Stimulated activated CD8-positive, alpha-beta memory T cell treated with anti-CD3 and anti-CD28 coated beads, Interleukin-15, amount 100 ng/mL, for 4 hours (primary cell): ENCODE data around the gene CARNS1.
"Not testable (repeated sequence)": the region's sequence is repeated elsewhere in the genome, so short reads cannot be mapped to it uniquely, and the experiment has no call there.

Experiments used
- DNase-seq, 2 donors: peaks; one replicate each; pipeline ENCODE4 v3.0.0-alpha.2; 2020; ENCODE audit warnings: low read depth in 2 of 2

The CARNS1 gene

DNA sequence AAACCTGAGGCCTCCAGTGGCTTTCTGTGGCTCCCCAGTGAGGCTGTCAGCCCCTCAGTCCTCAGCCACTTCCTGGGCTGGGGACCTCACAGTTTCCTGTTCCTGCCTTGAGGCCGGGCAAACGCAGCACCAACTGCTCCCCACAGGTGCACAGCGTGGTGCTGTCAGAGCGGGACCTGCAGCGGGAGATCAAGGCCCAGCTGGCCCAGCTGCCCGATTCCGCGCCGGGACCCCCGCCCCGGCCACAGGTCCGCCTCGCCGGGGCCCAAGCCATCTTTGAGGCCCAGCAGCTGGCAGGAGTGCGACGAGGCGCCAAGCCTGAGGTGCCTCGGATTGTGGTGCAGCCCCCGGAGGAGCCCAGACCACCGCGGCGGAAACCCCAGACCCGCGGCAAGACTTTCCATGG lies 6.2 kb upstream of the CARNS1 start:
- DNase-seq, result no peak

DNA sequence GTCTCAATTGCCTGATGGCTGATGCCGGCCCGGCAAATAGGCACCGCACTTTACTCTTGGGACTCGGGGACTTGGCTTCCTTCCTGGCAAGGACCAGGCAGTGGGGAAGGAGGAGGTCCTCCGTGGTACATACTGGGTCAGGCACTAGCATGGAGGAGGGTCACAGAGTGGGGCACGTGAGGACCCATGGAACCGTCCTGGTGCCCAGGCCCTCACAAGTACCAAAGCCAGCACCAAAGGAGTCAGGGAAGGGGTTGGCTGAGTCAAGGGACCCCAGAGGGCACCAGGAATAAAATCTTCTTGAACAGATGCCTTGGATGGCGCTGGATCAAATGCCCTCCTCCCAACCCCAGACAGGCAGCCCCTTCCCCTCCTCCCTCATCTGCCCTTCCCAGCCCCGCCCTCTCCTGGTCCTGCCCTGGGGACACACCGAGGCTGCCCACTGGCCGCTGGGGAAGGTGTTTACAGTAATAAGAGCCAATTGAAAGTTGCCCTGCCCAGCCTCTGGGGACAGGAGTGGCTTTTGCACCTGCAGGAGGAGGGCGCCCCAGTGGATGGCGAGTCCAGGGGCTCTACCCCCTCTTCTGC lies 5.6 kb upstream of the CARNS1 start:
- no peak for DNase-seq

DNA sequence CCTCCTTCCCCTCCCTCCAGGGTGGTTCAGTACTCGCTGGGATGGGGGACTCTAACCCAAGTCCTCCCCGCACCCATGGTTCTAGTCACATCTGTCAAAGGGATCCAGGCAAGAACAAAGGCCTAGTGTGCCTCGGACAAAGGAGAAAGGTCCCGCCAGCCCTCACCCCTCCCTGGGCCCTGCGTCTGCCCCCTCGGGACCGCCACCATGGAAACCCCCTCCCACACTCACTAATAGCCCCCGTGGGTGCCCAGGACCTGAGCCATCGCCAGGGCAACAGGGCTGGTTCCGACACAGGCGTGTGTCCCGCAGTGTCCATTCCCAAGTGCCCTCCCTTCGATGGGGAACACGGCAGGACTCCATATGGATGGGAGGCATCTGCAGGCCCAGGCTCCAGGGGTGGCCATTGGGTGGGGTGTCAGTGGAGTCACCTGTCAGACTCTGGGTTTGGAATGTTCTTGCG lies 5.1 kb upstream of the CARNS1 start:
- no peak for DNase-seq

DNA sequence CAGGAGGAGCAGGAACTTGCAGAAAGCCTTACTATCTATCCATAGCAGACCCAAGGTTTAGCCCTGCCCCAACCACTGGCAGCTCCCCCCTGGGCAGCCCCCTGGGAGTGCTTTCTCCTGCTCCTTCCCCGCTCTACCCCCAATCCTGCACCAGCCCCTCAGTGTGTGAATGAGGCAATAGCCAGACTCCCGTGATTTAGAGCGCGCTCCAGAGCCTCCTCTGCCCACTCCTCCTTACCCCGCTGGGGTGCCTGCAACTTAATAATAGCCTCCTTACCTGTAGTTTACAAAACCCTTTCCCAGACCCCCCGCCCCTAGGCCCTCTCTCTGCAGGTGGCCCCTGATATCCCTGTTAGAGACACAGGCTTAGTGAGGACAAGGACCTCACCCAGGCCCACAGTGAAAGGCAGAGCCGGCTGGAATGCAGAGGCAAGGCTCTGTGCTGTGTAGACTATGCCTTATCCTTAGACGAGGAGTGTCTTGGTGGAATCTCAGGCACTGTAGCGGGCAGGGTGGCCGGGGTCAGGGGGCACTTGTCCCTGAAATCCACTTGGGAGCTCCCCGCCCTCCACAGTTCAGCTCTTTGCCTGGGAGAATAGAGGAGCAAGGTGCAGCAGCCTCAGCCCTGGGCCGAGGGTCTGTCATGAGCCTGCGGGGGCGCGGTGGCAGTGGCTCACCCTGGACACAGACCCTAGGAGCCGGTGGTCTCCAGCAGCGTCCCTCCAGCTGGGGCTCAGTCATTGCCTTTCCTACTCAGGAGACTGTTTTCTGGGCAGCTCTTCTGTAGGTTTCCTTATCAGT lies 4.3 kb upstream of the CARNS1 start:
- DNase-seq, result no peak

DNA sequence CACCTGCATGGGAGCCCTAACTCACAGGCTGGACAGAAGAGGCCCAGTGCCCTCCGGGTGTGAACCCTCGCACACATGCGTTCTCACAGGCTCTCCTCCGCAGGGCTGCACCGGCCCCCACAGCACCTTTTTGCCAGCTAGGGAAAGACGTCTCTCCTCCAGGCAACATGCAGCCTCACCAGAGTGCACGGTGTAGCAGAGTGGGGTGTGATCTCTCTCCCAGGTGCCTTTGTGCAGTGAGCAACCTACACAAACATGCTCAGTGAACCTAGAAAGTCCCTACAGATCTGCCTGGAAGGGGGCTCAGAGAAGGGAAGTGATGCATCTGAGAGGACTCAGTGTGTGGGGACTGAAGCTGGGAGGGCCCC lies 3.7 kb upstream of the CARNS1 start:
- no peak for DNase-seq

DNA sequence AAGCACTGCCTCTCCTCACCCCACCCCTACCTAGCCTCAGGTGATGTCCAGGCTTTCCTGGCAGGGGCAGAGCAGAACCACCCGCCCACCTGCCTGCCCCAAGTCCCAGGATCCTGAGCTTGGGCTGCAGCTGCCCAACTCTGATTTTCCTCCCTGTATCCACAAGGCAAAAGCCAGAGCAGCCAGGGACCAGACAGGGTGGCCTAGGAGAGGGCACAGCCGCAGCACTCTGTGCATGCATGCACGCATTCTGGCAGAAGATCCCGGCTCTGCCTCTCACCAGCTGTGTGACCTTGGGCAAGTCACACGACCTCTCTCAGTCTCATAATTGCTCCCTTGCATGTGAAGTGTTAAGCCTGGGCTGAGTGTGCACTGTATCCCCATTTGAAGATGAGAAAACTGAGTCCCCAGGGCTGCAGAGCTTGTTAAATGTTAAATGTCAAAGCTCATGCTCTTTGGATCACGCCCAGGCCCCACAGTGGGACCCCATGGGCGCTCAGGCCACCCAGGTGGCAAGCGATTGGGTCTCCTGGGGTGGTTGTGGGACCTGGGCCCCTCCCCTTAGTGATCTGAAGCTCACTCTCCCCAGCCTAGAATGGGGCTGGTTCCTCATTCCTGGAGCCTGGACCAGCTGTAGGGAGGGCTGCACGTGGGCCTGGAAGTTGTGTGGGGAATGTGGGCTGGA lies 2.8 kb upstream of the CARNS1 start:
- no peak for DNase-seq

DNA sequence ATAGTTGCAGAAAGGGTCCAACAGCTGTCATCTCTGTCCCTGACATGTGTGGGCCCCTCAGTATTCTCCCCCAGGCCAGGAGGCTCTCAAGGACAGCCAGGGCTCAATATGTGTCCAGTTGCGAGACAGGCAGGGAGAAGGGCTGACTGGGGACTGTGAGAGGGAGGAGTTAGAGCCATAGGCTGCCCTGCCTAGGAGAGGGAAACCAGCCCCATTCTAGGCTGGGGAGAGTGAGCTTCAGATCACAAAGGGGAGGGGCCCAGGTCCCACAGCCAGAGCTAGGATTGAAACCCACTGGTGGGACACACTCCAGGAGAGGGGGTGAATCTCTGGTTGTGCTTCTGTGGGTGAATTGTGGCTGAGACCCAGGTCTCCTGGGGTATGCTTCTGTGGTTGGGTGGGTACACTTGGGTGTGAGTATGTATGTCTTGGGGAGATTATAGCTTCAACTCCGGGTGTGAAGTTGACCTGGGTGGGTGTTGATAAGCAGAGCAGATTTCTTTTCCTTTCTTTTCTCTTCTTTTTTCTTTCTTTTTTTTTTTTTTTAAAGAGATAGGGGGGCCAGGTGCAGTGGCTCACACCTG lies 2.1 kb upstream of the CARNS1 start:
- DNase-seq, result no peak

DNA sequence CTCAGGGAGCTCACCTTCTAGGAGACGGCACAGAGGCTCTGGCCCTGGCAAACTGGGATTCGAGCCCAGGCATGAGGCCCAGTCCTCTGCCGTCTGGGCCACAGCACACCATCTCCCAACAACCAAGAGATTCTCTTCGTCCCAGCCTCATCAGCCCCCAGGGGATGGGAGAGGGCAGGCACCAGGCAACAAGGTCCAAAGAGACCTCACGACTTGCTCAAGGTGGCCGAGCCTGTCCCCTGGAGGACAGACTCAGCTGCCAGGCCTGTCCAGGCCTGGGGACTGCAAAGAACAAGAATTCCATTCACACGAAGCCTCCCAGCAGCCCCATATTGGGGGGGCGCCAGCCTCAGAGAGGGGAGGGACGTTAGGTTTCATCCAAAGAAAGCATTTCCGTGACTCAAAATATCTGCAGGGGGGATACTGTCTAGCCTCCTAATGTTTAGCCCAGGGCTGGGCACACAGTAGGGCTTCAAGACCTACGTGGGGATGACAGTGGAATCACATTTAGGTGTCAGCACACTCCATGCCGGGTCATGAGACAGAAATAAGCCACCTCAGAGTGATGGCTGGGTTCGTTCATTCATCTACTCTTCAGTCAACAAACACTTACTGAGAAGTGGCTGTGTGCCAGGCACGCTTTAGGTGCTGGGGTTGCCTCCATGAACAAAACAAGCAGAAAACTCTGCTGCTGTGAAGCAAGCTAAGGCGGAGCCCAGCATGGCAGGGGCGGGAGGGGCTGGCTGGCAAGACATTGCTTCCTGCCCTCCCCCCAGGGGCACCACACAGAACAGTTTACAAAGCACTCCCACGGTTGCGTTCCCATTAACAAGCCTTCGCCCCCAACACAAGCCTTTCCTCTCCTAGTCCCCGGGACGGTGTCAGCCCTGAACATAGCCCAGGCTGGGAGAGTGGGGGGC lies 1.2 kb downstream of the CARNS1 start:
- DNase-seq, result peak; percentile 55 to 66

DNA sequence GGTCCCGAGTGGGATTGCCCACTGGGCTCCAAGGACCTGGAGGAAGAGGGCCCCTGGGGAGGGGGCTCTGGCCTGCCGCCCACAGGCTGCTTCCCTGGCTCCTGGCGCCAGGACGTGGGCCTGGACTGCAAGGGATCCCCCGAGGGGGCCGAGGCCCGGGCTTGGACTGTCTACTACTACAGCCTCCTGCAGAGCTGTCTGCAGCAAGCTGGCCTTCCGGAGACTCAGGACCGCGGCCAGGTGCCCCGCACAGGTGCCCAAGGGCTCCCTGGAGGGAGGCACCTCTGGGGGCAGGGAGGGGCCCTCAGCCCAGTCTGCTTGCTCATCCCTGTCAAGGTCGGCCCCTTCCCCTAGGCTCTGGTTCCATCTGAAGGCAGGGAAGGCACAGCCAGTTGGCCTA lies 1.9 kb downstream of the CARNS1 start:
- DNase-seq, result no peak

DNA sequence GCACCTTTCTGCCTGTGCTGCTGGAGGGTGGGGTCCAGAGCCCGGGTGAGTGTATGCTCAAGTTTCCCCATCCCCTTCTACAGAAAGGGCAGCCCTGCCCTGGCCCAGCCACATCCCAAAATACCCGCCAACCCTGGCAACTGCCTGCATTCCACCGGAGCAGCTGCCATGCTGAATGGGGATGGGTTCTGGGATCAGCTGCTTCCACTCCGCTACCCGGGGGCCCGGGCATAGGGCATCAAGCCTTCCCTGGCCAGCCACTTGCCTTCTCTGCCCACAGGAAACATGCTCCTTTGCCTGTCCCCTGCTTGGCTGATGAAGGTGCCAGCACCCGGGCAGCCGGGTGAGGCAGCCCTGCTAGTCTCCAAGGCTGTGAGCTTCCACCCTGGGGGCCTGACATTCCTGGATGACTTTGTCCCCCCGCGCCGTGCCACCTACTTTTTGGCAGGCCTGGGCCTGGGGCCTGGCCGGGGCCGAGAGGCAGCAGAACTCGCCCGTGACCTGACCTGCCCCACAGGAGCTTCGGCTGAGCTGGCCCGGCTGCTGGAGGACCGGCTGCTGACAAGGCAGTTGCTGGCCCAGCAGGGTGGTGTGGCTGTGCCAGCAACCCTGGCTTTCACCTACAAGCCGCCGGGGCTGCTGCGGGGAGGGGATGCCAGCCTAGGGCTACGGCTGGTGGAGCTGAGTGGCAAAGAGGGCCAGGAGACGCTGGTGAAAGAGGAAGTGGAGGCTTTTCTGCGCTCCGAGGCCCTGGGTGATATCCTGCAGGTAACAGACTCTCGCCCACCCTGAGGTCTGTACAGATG lies 3.2 kb downstream of the CARNS1 start:
- DNase-seq, result no peak

DNA sequence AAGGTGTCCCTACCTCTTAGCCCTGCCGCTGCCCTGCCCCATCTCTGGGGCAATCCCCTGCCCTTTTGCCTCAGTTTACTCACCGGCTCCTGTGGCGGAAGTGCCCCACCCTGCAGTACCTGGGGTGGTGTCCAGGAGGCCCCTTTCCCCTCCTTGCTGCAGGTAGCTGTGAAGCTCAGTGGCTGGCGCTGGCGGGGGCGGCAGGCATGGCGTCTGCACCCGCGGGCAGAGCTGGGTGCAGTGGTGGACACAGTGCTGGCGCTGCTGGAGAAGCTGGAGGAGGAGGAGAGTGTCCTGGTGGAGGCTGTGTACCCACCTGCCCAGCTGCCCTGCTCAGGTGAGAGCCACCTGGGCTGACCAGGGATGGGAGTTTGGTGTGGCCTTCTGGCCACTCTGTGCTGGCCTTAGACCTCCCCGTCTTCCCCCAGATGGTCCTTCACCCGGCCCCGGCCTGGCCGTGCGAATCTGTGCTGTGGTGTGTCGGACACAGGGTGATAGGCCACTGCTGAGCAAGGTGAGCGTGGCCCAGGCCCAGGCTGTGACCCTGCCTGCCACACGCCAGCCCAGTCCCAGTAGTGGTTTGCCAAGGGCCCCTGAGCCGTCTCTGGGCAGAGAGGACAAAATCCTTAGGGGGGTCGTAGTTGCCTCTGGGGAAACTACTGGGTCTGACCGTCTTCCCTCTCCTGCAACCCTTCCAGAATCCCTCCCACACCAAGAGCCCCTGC lies 4.0 kb downstream of the CARNS1 start:
- DNase-seq, result no peak

DNA sequence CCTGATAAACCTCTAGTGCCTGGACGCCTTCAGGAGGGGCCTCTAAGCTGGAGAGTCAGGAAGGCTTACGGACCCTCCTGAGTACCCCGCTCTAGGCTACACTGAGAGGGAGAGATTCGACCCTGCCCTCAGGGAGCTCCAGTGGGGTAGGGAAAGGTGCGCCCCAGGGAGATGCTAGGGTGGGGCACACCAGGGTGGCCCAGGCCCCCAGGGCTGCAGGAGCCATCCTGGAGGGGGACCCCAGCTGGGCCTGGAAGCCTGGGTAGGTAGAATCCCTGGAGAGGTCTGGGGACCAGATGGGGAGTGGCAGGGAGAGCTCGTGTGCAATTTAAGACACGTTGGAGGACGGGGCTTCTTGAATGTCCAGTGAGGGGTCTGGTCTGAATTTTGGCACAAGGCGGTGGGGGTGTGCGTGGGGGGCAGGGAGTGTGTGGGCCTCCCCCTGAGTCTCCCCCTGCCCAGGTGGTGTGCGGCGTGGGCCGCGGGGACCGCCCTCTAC lies 4.7 kb downstream of the CARNS1 start:
- DNase-seq, result no peak

DNA sequence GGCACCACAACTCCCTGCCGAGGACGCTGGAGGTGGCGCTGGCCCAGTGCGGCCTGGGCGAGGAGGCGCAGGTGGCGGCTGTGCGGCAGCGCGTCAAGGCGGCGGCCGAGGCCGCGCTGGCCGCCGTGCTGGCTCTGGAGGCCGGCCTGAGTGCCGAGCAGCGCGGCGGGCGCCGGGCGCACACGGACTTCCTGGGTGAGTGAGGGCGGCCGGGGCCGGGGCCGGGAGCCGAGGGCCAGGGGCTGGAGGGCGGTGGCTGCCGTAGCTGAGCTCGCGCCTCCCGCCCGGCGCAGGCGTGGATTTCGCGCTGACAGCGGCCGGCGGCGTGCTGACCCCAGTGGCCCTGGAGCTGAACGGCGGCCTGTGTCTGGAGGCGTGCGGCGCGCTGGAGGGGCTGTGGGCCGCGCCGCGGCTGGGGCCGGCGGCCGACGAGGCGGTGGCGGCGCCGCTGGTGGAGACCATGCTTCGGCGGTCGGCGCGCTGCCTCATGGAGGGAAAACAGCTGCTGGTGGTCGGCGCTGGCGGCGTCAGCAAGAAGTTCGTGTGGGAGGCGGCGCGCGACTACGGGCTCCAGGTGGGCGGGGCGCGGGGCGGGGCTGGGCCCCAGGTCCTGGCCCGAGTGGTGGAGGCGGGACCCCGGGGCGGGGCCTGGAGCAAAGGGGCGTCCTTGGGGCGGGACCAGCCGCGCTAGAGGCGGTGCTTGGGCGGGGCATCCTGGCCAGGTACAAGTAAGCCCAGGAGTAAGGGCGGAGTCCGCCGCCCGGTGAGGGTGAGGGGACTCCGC lies 5.4 kb downstream of the CARNS1 start:
- DNase-seq, result peak; percentile 96 to 97

DNA sequence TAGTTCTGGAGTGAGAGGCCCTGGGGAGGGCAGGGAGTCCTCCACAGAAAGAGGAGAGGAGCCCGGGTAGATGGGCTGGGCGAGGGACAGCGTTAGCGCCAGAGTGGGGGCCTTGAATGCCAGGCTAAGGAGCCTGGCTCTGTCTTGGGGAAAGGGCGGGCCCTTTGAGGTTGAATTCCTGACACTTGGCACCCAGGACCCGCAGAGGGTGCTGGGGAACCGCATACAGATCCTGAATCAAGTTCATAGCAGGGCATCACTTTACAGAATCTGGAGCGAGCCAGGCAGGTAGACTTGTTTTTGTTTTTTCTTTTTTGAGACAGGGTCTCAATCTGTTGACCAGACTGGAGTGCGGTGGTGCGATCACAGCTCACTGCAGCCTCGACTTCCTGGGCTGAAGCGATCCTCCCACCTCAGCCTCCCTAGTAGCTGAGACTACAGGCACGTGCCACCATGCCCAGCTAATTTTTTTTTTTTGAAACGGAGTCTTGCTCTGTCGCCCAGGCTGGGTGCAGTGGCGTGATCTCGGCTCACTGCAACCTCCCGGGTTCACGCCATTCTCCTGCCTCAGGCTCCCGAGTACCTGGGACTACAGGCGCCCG lies 6.1 kb downstream of the CARNS1 start:
- no peak for DNase-seq

DNA sequence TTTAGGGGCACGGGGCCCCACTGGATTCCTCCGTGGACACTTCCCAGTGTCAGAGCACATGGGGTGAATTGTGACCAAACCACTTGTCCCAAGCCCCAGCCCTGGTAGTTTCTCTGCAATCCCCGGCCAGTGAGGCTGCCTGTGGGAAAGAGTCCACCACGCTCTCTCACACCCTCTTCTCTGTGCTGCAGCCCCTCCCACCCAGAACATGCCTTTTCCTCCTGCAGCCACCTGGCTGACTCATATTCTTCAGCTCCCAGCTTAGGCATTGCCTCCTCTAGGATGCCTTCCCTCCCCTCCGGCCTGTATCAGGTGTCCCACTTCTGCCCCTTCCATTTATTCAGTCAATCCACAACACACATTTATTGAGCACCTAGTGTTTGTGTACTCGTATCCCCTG lies 7.4 kb downstream of the CARNS1 start:
- DNase-seq, result no peak

DNA sequence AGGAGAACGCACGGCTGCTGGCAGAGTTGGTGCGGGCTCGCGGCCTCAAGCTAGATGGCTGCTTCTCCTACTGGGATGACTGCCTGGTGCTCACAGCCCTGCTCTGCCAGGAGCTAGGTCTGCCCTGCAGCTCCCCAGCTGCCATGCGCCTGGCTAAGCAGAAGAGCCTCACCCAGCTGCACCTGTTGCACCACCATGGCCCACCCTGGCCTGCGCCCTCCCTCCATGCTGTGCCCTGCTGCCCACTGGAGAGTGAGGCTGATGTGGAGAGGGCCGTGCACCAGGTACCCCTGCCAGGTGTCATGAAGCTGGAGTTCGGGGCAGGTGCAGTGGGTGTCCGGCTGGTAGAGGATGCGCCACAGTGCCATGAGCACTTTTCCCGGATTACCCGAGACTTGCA lies 8.0 kb downstream of the CARNS1 start:
- DNase-seq, result no peak

DNA sequence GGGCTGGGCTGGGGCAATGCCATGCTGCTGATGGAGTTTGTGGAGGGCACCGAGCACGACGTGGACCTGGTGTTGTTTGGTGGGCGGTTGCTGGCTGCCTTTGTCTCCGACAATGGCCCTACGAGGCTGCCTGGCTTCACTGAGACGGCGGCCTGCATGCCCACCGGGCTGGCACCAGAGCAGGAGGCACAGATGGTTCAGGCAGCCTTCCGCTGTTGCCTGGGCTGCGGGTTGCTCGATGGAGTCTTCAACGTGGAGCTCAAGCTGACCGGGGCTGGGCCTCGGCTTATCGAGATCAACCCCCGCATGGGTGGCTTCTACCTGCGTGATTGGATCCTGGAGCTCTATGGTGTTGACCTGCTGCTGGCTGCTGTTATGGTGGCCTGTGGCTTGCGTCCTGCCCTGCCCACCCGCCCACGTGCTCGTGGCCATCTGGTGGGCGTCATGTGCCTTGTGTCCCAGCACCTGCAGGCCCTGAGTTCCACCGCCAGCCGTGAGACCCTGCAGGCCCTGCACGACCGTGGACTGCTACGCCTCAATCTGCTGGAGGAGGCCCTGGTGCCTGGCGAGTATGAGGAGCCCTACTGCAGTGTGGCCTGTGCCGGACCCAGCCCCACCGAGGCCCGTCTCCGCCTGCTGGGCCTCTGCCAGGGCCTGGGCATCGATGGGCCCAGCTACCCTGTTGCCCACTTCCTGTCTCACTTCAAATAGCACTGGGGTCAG lies 8.6 kb downstream of the CARNS1 start:
- DNase-seq, result no peak

DNA sequence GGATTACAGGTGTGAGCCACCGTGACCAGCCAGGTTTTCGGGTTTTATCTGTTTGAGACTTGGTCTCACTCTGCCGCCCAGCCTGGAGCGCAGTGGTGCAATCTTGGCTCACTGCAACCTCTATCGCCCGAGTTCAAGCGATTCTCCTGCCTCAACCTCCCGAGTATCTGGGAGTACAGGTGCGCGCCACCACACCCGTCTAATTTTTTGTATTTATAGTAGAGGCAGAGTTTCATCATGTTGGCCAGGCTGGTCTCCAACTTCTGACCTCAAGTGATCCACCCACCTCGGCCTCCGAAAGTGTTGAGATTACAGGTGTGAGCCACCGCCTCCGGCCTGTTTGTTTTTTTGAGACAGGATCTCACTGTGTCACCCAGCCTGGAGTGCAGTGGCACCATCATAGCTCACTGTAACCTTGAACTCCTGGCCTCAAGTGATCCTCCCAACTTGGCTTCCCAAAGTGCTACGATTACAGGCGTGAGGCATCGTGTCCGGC lies 11.9 kb downstream of the CARNS1 start:
- DNase-seq, result not testable (repeated sequence)
